Urinary bladder (tissue), 4 donors: ENCODE measurements around the gene PIEZO1. TPM values are rescaled to one million over a fixed set of nuclear protein-coding genes. Genes with fewer than 3 reads are reported as not detected.

ENCODE experiments used
- DNase-seq: peaks from one replicate; pipeline ENCODE4 v3.0.0-alpha.2; 2015; ENCODE audit errors: extremely low spot score
- H3K27ac ChIP-seq: one replicate; pipeline ENCODE4 v1.5.1; 2013; ENCODE audit warnings: low read depth, mild to moderate bottlenecking, moderate library complexity
- H3K36me3 ChIP-seq: one replicate; pipeline ENCODE4 v1.6.1; 2013; ENCODE audit warnings: mild to moderate bottlenecking, moderate library complexity; ENCODE audit not compliant: insufficient read depth
- H3K4me1 ChIP-seq: one replicate; pipeline ENCODE4 v1.6.1; 2013; ENCODE audit warnings: mild to moderate bottlenecking, moderate library complexity; ENCODE audit not compliant: insufficient read depth
- H3K4me3 ChIP-seq: one replicate; pipeline ENCODE4 v1.5.1; 2013; ENCODE audit warnings: low read depth, low read length
- WGBS: extraction: QIAGEN DNeasy Blood & Tissue Kit; methylation state at CpG from one replicate; pipeline ENCODE4 v1.1.7; 2013; 5-methylcytosine and 5-hydroxymethylcytosine counted together
- polyA plus RNA-seq: library from polyadenylated mRNA; stranded (reverse); fragments of 200-250 nt; gene quantifications from one replicate; pipeline ENCODE4 v1.2.3, GENCODE V29; 2013
- total RNA-seq: library from RNA; depleted of rRNA; stranded (reverse); fragments of >200 nt; gene quantifications from one replicate; pipeline ENCODE4 v1.2.3, GENCODE V29; 2014
- donor health status: healthy with polysubstance abuse.
- donor health status: healthy.

The PIEZO1 gene
- total and polyA plus RNA-seq, 2 donors = 62.0 to 205 TPM

- H3K36me3 ChIP-seq = peaks cover 2% of the 10 kb centered on the region
- no peak overlapping the region for H3K4me3 ChIP-seq
- H3K27ac ChIP-seq = no peak overlapping the region
- WGBS = 27% methylated on average over 39 of the region's 39 CpGs
- DNase-seq = no peak
- H3K4me1 ChIP-seq = no peaks in the 10 kb centered on the region
Observed at GRCh38 chr16:88804552-88805339, 19.7 kb upstream of the PIEZO1 start.

GRCh38 chr16:88804173-88804551 is 19.1 kb upstream of the PIEZO1 start:
- WGBS = under 1% methylated on average over 16 of the region's 16 CpGs
- H3K4me3 ChIP-seq = no peak overlapping the region
- peaks cover 2% of the 10 kb centered on the region for H3K36me3 ChIP-seq
- H3K27ac ChIP-seq = no peak overlapping the region
- no peak for DNase-seq
- H3K4me1 ChIP-seq = no peaks in the 10 kb centered on the region

GRCh38 chr16:88803264-88803987 is 18.4 kb upstream of the PIEZO1 start, which contains the start of gene CDT1:
CDT1 (plus strand) TSS chr16:88803789; CDS start chr16:88803832, 43 bp downstream.
- under 1% methylated on average over 97 of the region's 98 CpGs for WGBS
- no peak for DNase-seq
- Histone ChIP-seq H3K4me3 (peak within 1 kb of the TSS; percentile 55), H3K4me1 (no peaks in the 10 kb centered on the region), H3K27ac (peak within 1 kb of the TSS; percentile 59), H3K36me3 (no peaks in the 10 kb centered on the region)

- Histone ChIP-seq H3K4me3 (no peak overlapping the region), H3K27ac (no peak overlapping the region), H3K4me1 (no peaks in the 10 kb centered on the region), H3K36me3 (no peaks in the 10 kb centered on the region)
- DNase-seq = no peak
- WGBS = 76% methylated on average over 6 of the region's 6 CpGs
Observed at GRCh38 chr16:88800277-88800592, 15.2 kb upstream of the PIEZO1 start.

- Histone ChIP-seq H3K4me1 (no peaks in the 10 kb centered on the region), H3K4me3 (no peak overlapping the region), H3K36me3 (no peaks in the 10 kb centered on the region), H3K27ac (no peak overlapping the region)
- WGBS = 76% methylated on average over 17 of the region's 17 CpGs
- no peak for DNase-seq
Observed at GRCh38 chr16:88799569-88800276, 14.7 kb upstream of the PIEZO1 start.

- no peak overlapping the region for H3K27ac ChIP-seq
- H3K36me3 ChIP-seq = no peaks in the 10 kb centered on the region
- no peak for DNase-seq
- H3K4me3 ChIP-seq = no peak overlapping the region
- H3K4me1 ChIP-seq = no peaks in the 10 kb centered on the region
Observed at GRCh38 chr16:88798772-88799455, 13.9 kb upstream of the PIEZO1 start.

- Histone ChIP-seq H3K36me3 (no peaks in the 10 kb centered on the region), H3K4me1 (no peaks in the 10 kb centered on the region), H3K27ac (no peak overlapping the region), H3K4me3 (no peak overlapping the region)
- DNase-seq = no peak
- 91% methylated on average over 4 of the region's 4 CpGs for WGBS
Observed at GRCh38 chr16:88798073-88798472, 13.1 kb upstream of the PIEZO1 start.

GRCh38 chr16:88796278-88796677 is 11.3 kb upstream of the PIEZO1 start:
- Histone ChIP-seq H3K4me1 (no peaks in the 10 kb centered on the region), H3K4me3 (no peak overlapping the region), H3K36me3 (no peaks in the 10 kb centered on the region), H3K27ac (no peak overlapping the region)
- DNase-seq = no peak
- WGBS = 65% methylated on average over 4 of the region's 4 CpGs

- H3K4me1 ChIP-seq = no peaks in the 10 kb centered on the region
- no peak for DNase-seq
- no peak overlapping the region for H3K4me3 ChIP-seq
- no peak overlapping the region for H3K27ac ChIP-seq
- H3K36me3 ChIP-seq = no peaks in the 10 kb centered on the region
- WGBS = 45% methylated on average over 35 of the region's 35 CpGs
Observed at GRCh38 chr16:88793251-88793954, 8.4 kb upstream of the PIEZO1 start.

GRCh38 chr16:88792668-88793250 is 7.7 kb upstream of the PIEZO1 start:
- Histone ChIP-seq H3K4me3 (no peak overlapping the region), H3K36me3 (no peaks in the 10 kb centered on the region), H3K27ac (no peak overlapping the region), H3K4me1 (no peaks in the 10 kb centered on the region)
- DNase-seq = no peak
- 73% methylated on average over 12 of the region's 12 CpGs for whole genome bisulfite sequencing

- 67% methylated on average over 13 of the region's 13 CpGs for WGBS
- Histone ChIP-seq H3K4me1 (no peaks in the 10 kb centered on the region), H3K36me3 (no peaks in the 10 kb centered on the region), H3K4me3 (no peak overlapping the region), H3K27ac (no peak overlapping the region)
- no peak for DNase-seq
Observed at GRCh38 chr16:88792078-88792550, 7.1 kb upstream of the PIEZO1 start.

- WGBS = 31% methylated on average over 24 of the region's 24 CpGs
- DNase-seq = no peak
- Histone ChIP-seq H3K4me3 (no peak overlapping the region), H3K36me3 (no peaks in the 10 kb centered on the region), H3K27ac (no peak overlapping the region), H3K4me1 (no peaks in the 10 kb centered on the region)
Observed at GRCh38 chr16:88790312-88791211, 5.5 kb upstream of the PIEZO1 start.
